ENCODE results near the gene OPRM1.

The OPRM1 gene

DNA sequence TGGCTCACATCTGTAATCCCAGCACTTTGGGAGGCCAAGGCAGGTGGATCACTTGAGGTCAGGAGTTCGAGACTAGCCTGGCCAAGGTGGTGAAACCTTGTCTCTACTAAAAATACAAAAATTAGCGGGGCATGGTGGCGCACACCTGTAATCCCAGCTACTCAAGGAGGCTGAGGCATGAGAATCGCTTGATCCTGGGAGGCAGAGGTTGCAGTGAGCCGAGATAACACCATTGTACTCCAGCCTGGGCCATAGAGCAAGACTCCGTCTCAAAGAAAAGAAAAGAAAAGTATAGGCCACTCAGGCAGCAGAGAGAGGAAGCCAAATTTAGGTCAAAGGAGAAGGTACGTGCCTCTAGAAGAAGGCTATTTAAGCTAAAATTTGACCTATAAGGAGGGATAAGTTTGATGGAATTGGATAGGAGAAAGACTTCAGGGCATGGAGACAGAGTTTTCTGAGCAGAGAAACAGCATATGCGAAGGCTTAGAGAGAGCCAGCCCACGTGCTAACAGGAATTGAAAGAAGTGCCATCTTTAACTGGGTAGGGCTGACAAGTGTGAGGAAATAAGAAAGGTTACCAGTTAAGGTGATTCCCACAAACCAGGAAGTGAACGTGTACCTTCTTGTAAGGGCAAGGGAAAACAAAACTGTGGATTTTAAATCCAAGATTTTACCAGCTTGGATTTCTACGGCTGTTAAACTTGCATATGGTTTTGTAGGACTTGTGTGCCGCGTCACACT is 203.7 kb downstream of the OPRM1 start:
- ChIA-PET CTCF (no interaction called here), POLR2A (ENCODE audit: low non-redundant PET) (no interaction called here)
- TF ChIP-seq CTCF (conservative IDR thresholded peaks at IDR 0.05; ENCODE audit: low read depth): no peak
- no peak for DNase-seq (ENCODE audit: low spot score)
- H3K27ac ChIP-seq: no peak overlapping the region

DNA sequence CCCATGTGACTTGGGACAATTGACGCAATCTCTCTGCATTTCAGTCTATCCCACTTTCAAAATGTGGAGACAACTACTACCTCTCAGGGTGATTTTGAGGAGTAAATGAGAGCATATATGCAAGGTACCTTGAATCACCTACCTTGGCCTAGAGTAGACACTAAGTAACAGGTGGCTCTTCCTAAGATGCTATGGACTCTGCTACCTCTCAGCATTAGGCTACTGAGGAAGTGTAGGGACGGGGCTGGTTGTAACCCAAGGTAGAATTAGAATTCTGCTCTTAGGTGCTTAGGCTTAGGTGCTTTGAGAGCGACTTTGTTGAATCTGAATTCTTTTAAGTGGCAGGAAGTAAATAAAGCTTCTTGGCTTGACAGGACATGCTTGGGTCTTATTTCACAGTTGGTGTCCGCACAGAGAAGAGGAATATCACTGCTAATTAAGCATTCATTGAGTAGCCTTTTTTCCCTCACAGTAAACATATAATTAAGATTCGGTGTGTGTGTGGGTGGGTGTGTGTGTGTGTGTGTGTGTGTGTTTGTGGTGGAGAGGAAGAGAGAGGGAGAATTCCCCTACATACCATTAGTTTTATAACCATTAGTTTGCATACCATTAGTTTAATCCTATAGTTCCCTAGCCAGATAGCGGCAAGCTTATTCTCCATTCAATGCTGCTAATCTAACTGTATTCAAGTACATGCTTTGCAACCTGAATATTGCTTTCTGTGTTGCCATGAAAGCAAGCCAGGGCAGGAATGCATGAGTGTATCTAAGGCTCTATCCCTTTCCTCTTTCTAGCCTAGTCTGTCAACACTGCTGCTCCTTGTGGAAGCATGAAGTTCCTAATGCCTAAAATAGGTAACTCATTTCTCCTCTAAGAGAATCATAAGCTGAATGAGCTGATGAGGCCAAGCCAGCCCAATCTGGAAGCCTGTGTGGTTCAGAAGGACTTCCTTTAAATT is 205.0 kb downstream of the OPRM1 start:
- CTCF ChIA-PET: no interaction called here
- DNase-seq (ENCODE audit: low spot score): no peak
- no peak for TF ChIP-seq CTCF (conservative IDR thresholded peaks at IDR 0.05; ENCODE audit: low read depth)

GRCh38 chr6:154245506-154245905 is 206.5 kb downstream of the OPRM1 start:
- POLR2A ChIA-PET (ENCODE audit: low non-redundant PET): no interaction called here
- no peak overlapping the region for H3K27ac ChIP-seq
- CTCF ChIA-PET: no interaction called here
- no peak for DNase-seq (ENCODE audit: low spot score)
- TF ChIP-seq CTCF (conservative IDR thresholded peaks at IDR 0.05; ENCODE audit: low read depth): no peak

More for the DNA sequence above, 205.0 kb downstream of the OPRM1 start:
- POLR2A ChIA-PET (ENCODE audit: low non-redundant PET): no interaction called here
- no peak overlapping the region for H3K27ac ChIP-seq

DNA sequence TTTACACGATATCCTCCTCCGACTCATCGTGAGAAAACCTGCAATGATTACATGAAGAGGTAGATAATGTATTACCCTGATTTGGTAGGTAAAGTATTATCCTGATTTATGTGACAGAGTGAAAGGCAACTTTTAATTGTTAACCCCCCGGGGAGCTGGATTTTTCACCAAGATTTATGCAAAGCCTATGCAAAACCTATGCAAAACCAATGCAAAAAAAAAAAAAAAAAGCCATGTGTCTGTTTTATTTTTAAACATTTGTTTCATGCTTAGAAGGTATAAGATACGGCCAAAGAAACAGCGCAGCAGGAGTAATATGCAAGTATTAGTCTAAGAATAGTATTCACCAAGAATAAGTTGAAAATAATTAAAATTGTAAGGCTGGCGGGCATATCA is 207.7 kb downstream of the OPRM1 start:
- H3K27ac ChIP-seq: no peak overlapping the region
- DNase-seq (ENCODE audit: low spot score): no peak
- ChIA-PET POLR2A (ENCODE audit: low non-redundant PET) (no interaction called here), CTCF (no interaction called here)
- TF ChIP-seq CTCF (conservative IDR thresholded peaks at IDR 0.05; ENCODE audit: low read depth): no peak

GRCh38 chr6:154247119-154247861 is 208.2 kb downstream of the OPRM1 start:
- no peak for DNase-seq (ENCODE audit: low spot score)
- H3K27ac ChIP-seq: no peak overlapping the region
- ChIA-PET POLR2A (ENCODE audit: low non-redundant PET) (no interaction called here), CTCF (interaction anchor here (0.7 kb wide), 1 partner anchor 1349 kb away, joined by 4 read pairs; no protein-coding TSS in a partner anchor)
- TF ChIP-seq CTCF (conservative IDR thresholded peaks at IDR 0.05; ENCODE audit: low read depth): no peak
